Measurements from ENCODE around the gene MLLT3.

Gene MLLT3

GRCh38 chr9:20325008-20325407, 297.3 kb downstream of the MLLT3 start:
- TF ChIP-seq POLR2AphosphoS5 (IDR thresholded peaks at IDR 0.05; ENCODE audit: low read depth, low read length) = no peak
- TF ChIP-seq FOXP2 (optimal IDR thresholded peaks at IDR 0.05; ENCODE audit: borderline replicate concordance, extremely low read depth, extremely low read length, insufficient read depth) = no peak
- TF ChIP-seq, protein P1, sequence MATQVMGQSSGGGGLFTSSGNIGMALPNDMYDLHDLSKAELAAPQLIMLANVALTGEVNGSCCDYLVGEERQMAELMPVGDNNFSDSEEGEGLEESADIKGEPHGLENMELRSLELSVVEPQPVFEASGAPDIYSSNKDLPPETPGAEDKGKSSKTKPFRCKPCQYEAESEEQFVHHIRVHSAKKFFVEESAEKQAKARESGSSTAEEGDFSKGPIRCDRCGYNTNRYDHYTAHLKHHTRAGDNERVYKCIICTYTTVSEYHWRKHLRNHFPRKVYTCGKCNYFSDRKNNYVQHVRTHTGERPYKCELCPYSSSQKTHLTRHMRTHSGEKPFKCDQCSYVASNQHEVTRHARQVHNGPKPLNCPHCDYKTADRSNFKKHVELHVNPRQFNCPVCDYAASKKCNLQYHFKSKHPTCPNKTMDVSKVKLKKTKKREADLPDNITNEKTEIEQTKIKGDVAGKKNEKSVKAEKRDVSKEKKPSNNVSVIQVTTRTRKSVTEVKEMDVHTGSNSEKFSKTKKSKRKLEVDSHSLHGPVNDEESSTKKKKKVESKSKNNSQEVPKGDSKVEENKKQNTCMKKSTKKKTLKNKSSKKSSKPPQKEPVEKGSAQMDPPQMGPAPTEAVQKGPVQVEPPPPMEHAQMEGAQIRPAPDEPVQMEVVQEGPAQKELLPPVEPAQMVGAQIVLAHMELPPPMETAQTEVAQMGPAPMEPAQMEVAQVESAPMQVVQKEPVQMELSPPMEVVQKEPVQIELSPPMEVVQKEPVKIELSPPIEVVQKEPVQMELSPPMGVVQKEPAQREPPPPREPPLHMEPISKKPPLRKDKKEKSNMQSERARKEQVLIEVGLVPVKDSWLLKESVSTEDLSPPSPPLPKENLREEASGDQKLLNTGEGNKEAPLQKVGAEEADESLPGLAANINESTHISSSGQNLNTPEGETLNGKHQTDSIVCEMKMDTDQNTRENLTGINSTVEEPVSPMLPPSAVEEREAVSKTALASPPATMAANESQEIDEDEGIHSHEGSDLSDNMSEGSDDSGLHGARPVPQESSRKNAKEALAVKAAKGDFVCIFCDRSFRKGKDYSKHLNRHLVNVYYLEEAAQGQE (IDR thresholded peaks at IDR 0.05; ENCODE audit: insufficient read depth in 1 of 2, low read depth in 2 of 2, low read length in 2 of 2) = no peak
- no peak for TF ChIP-seq SIN3A (IDR thresholded peaks at IDR 0.05; ENCODE audit: borderline replicate concordance, insufficient read depth, low read length)
- no peak for TF ChIP-seq TAF1 (IDR thresholded peaks at IDR 0.05; ENCODE audit: borderline replicate concordance, insufficient read depth, low read length)

DNA sequence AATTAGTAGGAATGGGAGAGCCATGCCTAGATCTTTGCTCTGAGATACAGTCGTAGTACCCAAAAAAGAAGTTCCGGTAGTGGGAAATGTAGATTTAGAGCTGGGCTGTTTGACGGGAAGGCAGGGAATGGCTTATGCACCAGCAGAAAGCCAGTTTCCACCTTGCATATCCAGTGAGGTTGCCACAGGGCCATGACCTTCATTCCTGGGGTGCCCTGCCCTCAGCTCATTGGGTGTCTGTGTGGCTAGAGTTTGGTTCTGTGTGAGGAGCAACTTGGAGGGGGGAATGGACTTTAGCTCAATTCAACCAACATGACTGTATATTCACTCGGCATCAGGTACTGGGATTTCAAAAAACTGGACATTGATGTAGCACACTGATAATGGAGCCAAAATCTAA, 300.1 kb downstream of the MLLT3 start:
- TF ChIP-seq TAF1 (IDR thresholded peaks at IDR 0.05; ENCODE audit: borderline replicate concordance, insufficient read depth, low read length) = no peak
- no peak for TF ChIP-seq FOXP2 (optimal IDR thresholded peaks at IDR 0.05; ENCODE audit: borderline replicate concordance, extremely low read depth, extremely low read length, insufficient read depth)
- no peak for TF ChIP-seq POLR2AphosphoS5 (IDR thresholded peaks at IDR 0.05; ENCODE audit: low read depth, low read length)
- no peak for TF ChIP-seq SIN3A (IDR thresholded peaks at IDR 0.05; ENCODE audit: borderline replicate concordance, insufficient read depth, low read length)
- TF ChIP-seq, protein P1 (IDR thresholded peaks at IDR 0.05; ENCODE audit: insufficient read depth in 1 of 2, low read depth in 2 of 2, low read length in 2 of 2) = no peak

DNA sequence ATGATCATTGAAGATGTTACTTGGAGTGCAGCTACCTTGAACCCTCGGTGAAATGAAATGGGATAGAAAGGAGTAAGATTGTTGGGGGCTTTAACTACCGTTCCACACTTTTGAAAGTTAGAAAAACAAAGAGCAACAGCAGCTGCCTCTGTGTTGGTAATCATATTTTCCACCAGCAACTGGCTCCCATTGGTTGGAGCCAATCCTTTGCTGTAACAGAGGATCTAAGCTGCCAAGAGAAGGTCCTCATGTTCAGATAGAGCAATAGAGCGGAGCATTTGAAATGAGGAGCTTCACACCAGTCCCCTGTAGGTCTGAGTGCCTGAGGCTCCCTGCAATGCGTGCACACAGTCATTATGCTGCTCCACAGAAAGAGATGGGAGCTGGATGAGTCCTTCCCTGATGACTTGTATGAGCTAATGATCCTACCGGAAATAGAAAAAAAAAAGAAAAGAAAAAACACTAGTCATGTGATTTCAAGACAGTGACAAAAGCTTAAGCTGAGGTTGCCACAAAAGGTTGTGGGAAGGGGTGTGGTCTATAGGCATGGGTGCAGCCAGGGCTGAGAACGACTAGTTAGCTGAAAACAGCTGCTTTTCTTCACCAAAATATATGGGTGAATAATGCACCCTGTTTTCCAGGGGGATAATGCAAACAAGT, 300.7 kb downstream of the MLLT3 start:
- TF ChIP-seq, protein P1 (IDR thresholded peaks at IDR 0.05; ENCODE audit: insufficient read depth in 1 of 2, low read depth in 2 of 2, low read length in 2 of 2) = no peak
- TF ChIP-seq POLR2AphosphoS5 (IDR thresholded peaks at IDR 0.05; ENCODE audit: low read depth, low read length) (no peak), TAF1 (IDR thresholded peaks at IDR 0.05; ENCODE audit: borderline replicate concordance, insufficient read depth, low read length) (no peak), SIN3A (IDR thresholded peaks at IDR 0.05; ENCODE audit: borderline replicate concordance, insufficient read depth, low read length) (no peak), FOXP2 (optimal IDR thresholded peaks at IDR 0.05; ENCODE audit: borderline replicate concordance, extremely low read depth, extremely low read length, insufficient read depth) (no peak)

DNA sequence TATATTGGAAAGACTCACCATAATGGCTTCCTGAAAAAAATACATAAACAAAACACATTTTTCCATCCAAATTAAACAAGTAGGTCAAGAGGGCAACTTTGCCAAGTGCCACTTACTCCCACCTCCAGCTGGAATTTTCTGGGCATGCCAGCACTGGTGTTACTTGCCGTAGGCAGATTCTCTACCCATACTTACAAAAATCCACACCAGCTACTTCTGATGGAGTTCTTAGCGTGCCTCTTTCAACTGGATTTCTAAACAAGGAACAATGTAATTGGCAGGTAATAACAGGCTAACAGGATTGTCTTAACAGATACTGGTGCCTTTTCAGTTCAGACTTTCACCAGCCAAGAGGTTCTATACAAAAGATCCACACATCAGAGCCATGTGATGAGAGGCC, 301.4 kb downstream of the MLLT3 start:
- TF ChIP-seq TAF1 (IDR thresholded peaks at IDR 0.05; ENCODE audit: borderline replicate concordance, insufficient read depth, low read length) (no peak), SIN3A (IDR thresholded peaks at IDR 0.05; ENCODE audit: borderline replicate concordance, insufficient read depth, low read length) (no peak), POLR2AphosphoS5 (IDR thresholded peaks at IDR 0.05; ENCODE audit: low read depth, low read length) (no peak), FOXP2 (optimal IDR thresholded peaks at IDR 0.05; ENCODE audit: borderline replicate concordance, extremely low read depth, extremely low read length, insufficient read depth) (no peak)
- TF ChIP-seq, protein P1 (IDR thresholded peaks at IDR 0.05; ENCODE audit: insufficient read depth in 1 of 2, low read depth in 2 of 2, low read length in 2 of 2) = no peak

All from PFSK-1 (cell line).